Measurements from ENCODE around the gene RADIL. TPM values are rescaled to one million over a fixed set of nuclear protein-coding genes. Genes with fewer than 3 reads are reported as not detected.

Gene RADIL
- total RNA-seq, 1 experiment from 2014 or later = not detected

DNA sequence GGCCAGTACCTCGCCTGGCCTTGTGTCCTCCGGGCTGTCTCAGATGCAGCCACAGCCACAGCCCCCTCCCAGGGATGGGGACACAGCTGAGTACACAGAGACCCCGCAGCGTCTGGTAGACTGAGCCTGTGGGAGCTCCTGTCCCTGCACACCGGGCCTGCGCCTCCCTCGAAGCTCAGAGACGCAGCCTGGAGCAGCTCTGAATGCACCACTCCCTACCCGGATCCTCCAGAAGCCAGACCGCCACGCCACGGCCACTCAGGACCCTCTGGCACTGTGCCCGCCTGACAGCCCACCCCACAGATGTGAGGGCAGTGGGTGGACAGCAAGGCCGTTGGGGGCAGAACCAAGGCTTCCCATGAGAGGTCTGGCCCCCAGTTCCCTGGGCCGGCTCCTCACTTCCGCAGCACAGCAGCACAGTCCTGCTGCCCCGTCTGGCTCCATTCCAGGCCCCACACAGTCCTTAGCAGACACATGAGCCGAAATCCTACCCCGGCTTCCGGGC lies 62.5 kb downstream of the RADIL start:
- no peak overlapping the region for H3K4me3 Mint-ChIP-seq (ENCODE audit: unreplicated experiment)
- Histone ChIP-seq H3K27me3 (replicated peaks; ENCODE audit: control insufficient read depth, insufficient read depth, low read length) (no peaks in the 10 kb centered on the region), H3K4me3 (ENCODE audit: low read depth, low read length) (no peak overlapping the region), H3K4me1 (no peaks in the 10 kb centered on the region), H3K36me3 (ENCODE audit: control insufficient read depth, insufficient read depth, low read length) (no peaks in the 10 kb centered on the region), H3K9me3 (no peaks in the 10 kb centered on the region)
- ChIA-PET POLR2A (no interaction called here), CTCF (no interaction called here)
- peaks cover 14% of the 10 kb centered on the region for H3K27me3 Mint-ChIP-seq (ENCODE audit: insufficient read depth, unreplicated experiment)
- intact Hi-C loops (cut with micrococcal nuclease; ENCODE audit: unreplicated experiment) = no loop called here
- TF ChIP-seq, protein P1, sequence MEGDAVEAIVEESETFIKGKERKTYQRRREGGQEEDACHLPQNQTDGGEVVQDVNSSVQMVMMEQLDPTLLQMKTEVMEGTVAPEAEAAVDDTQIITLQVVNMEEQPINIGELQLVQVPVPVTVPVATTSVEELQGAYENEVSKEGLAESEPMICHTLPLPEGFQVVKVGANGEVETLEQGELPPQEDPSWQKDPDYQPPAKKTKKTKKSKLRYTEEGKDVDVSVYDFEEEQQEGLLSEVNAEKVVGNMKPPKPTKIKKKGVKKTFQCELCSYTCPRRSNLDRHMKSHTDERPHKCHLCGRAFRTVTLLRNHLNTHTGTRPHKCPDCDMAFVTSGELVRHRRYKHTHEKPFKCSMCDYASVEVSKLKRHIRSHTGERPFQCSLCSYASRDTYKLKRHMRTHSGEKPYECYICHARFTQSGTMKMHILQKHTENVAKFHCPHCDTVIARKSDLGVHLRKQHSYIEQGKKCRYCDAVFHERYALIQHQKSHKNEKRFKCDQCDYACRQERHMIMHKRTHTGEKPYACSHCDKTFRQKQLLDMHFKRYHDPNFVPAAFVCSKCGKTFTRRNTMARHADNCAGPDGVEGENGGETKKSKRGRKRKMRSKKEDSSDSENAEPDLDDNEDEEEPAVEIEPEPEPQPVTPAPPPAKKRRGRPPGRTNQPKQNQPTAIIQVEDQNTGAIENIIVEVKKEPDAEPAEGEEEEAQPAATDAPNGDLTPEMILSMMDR (IDR thresholded peaks at IDR 0.05; ENCODE audit: insufficient read depth in 1 of 2, low read depth in 1 of 2, low read length in 1 of 2, severe bottlenecking in 1 of 2, unreplicated experiment in 1 of 2) = no peak
- no TSS peak for BruUV-seq (replicated peaks)
- H3K4me1 Mint-ChIP-seq (ENCODE audit: low read depth, unreplicated experiment) = no peaks in the 10 kb centered on the region
- H3K36me3 Mint-ChIP-seq (ENCODE audit: insufficient read depth, unreplicated experiment) = no peaks in the 10 kb centered on the region
- H3K27ac Mint-ChIP-seq (ENCODE audit: unreplicated experiment) = no peak overlapping the region
- DNase-seq = no peak
- no peaks in the 10 kb centered on the region for H3K9me3 Mint-ChIP-seq (ENCODE audit: unreplicated experiment)

DNA sequence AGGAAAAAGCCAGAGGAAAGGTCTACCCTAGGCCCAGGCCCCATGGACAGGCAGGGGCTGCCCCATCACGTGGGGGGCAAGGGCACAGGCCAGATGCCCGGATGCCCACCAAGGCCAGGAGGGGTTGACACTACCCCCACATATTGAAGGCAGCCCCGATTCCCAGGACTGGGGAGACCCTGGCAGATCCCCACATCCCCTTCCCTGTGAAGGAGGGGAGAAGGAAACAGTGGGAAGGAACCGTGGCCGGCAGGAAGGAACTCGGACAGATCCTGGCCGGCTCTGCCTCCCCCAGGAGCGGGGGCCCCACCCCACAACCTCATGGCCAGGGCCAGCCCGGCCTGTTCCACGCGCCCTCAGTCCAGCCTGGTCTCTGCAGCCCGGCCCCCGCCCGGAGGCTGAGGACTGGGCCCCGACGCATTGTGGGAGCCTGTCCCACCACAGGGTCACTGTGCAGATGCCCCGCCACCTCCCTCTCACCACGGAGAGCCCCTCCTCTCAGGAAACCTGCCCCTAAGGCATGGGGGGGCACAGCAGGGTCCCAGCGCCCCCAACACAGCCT lies 63.0 kb downstream of the RADIL start:
- Mint-ChIP-seq H3K27ac (ENCODE audit: unreplicated experiment) (no peak overlapping the region), H3K36me3 (ENCODE audit: insufficient read depth, unreplicated experiment) (no peaks in the 10 kb centered on the region), H3K27me3 (ENCODE audit: insufficient read depth, unreplicated experiment) (peaks cover 14% of the 10 kb centered on the region), H3K4me3 (ENCODE audit: unreplicated experiment) (no peak overlapping the region), H3K9me3 (ENCODE audit: unreplicated experiment) (no peaks in the 10 kb centered on the region), H3K4me1 (ENCODE audit: low read depth, unreplicated experiment) (no peaks in the 10 kb centered on the region)
- no peaks in the 10 kb centered on the region for H3K9me3 ChIP-seq
- H3K4me1 ChIP-seq = no peaks in the 10 kb centered on the region
- CTCF ChIA-PET = no interaction called here
- no peak for DNase-seq
- intact Hi-C loops (cut with micrococcal nuclease; ENCODE audit: unreplicated experiment) = no loop called here
- H3K4me3 ChIP-seq (ENCODE audit: low read depth, low read length) = no peak overlapping the region
- no peaks in the 10 kb centered on the region; the same call in 1 of the 2 replicates for H3K27me3 ChIP-seq (replicated peaks; ENCODE audit: control insufficient read depth, insufficient read depth, low read length)
- no TSS peak for BruUV-seq (replicated peaks)
- POLR2A ChIA-PET = no interaction called here
- H3K36me3 ChIP-seq (ENCODE audit: control insufficient read depth, insufficient read depth, low read length) = no peaks in the 10 kb centered on the region
- TF ChIP-seq, protein P1 (IDR thresholded peaks at IDR 0.05; ENCODE audit: insufficient read depth in 1 of 2, low read depth in 1 of 2, low read length in 1 of 2, severe bottlenecking in 1 of 2, unreplicated experiment in 1 of 2) = no peak

DNA sequence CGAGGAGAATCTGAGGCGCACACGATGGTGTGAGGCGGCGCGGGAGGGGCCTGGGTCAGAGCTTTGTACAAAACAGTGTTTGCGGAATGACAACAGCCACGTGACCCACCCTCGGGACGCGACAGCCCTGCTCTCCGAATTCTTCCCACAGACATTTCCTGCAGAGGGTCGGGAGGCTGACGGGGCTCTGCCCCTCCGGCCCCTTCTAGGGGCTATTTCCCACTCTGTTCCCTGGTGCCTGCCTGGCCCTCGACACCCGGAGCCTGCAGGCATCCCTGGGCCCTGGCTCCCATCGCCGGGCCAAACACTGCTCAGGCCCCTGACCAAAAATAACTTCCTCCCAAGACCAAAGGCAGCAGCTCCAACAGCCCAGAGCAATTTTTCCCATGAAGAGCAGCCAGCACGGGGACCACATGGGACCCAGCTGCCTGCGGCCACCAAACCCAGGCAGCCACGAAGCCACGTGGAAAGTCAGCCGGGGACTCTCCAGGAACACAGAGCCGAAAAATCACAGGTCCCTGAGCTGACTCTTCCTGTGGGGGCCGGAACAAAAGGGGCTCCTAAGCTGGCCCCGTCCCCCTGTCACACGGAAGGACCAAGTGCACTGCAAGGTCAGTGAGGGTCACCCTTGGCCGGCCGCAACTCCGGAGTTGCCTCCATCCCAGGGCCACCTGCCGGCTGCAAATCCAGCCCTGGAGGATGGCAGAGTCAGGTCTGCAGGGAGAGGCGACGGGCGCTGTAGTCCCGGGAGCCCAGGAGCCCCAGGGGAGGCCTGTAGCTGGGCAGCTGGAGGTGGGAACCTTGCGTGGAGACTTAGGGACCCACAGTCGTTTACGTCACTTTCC lies 63.7 kb downstream of the RADIL start:
- no peak overlapping the region for H3K4me3 ChIP-seq (ENCODE audit: low read depth, low read length)
- no peaks in the 10 kb centered on the region for H3K36me3 Mint-ChIP-seq (ENCODE audit: insufficient read depth, unreplicated experiment)
- H3K4me1 ChIP-seq = no peaks in the 10 kb centered on the region
- no peaks in the 10 kb centered on the region; the same call in 1 of the 2 replicates for H3K27me3 ChIP-seq (replicated peaks; ENCODE audit: control insufficient read depth, insufficient read depth, low read length)
- no peaks in the 10 kb centered on the region for H3K4me1 Mint-ChIP-seq (ENCODE audit: low read depth, unreplicated experiment)
- TF ChIP-seq, protein P1 (IDR thresholded peaks at IDR 0.05; ENCODE audit: insufficient read depth in 1 of 2, low read depth in 1 of 2, low read length in 1 of 2, severe bottlenecking in 1 of 2, unreplicated experiment in 1 of 2) = no peak
- ChIA-PET POLR2A (no interaction called here), CTCF (no interaction called here)
- BruUV-seq (replicated peaks) = no TSS peak
- no peaks in the 10 kb centered on the region for H3K9me3 ChIP-seq
- DNase-seq = no peak
- H3K36me3 ChIP-seq (ENCODE audit: control insufficient read depth, insufficient read depth, low read length) = no peaks in the 10 kb centered on the region
- peaks cover 14% of the 10 kb centered on the region for H3K27me3 Mint-ChIP-seq (ENCODE audit: insufficient read depth, unreplicated experiment)
- H3K9me3 Mint-ChIP-seq (ENCODE audit: unreplicated experiment) = no peaks in the 10 kb centered on the region
- H3K4me3 Mint-ChIP-seq (ENCODE audit: unreplicated experiment) = no peak overlapping the region
- no peak overlapping the region for H3K27ac Mint-ChIP-seq (ENCODE audit: unreplicated experiment)
- intact Hi-C loops (cut with micrococcal nuclease; ENCODE audit: unreplicated experiment) = no loop called here

Measured in Caco-2 (cell line).